ENCODE data around the gene HECTD2.
"Not testable (repeated sequence)": the region's sequence is repeated elsewhere in the genome, so short reads cannot be mapped to it uniquely, and the experiment has no call there.

Gene HECTD2

GRCh38 chr10:91409869-91410637 lies at the start of gene HECTD2:
Gene HECTD2 (plus strand): TSS chr10:91410344. CDS start chr10:91410439, 95 bp downstream.
- DNase-seq, result peak; percentile 61 to 77

- DNase-seq, result no peak
These were observed 49.7 kb upstream of the HECTD2 start for GRCh38 chr10:91360461-91360860.

- DNase-seq, result not testable (repeated sequence)
These were observed 44.6 kb upstream of the HECTD2 start for GRCh38 chr10:91365519-91365918.

- DNase-seq, result no peak
These were observed 43.4 kb upstream of the HECTD2 start for GRCh38 chr10:91366704-91367103.

GRCh38 chr10:91367127-91367531 lies 43.0 kb upstream of the HECTD2 start:
- no peak for DNase-seq

- no peak for DNase-seq
These were observed 42.6 kb upstream of the HECTD2 start for GRCh38 chr10:91367558-91367957.

GRCh38 chr10:91369978-91370589 lies 40.1 kb upstream of the HECTD2 start:
- not testable (repeated sequence) for DNase-seq

- DNase-seq, result no peak
These were observed 36.1 kb upstream of the HECTD2 start for GRCh38 chr10:91374052-91374451.

- DNase-seq, result no peak
These were observed 32.1 kb upstream of the HECTD2 start for GRCh38 chr10:91378061-91378460.

- DNase-seq, result no peak
These were observed 29.3 kb upstream of the HECTD2 start for GRCh38 chr10:91380873-91381256.

GRCh38 chr10:91381257-91381891 lies 28.8 kb upstream of the HECTD2 start:
- DNase-seq, result no peak

- no peak for DNase-seq
These were observed 24.6 kb upstream of the HECTD2 start for GRCh38 chr10:91385306-91386085.

- DNase-seq, result peak; percentile 40 to 81
These were observed 20.3 kb upstream of the HECTD2 start for GRCh38 chr10:91389636-91390512.

GRCh38 chr10:91390513-91390825 lies 19.7 kb upstream of the HECTD2 start:
- DNase-seq, result not testable (repeated sequence)

- no peak for DNase-seq
These were observed 18.2 kb upstream of the HECTD2 start for GRCh38 chr10:91391920-91392319.

GRCh38 chr10:91406322-91406721 lies 3.8 kb upstream of the HECTD2 start:
- DNase-seq, result no peak

GRCh38 chr10:91409069-91409868 lies 875 bp upstream of the HECTD2 start:
- peak; percentile 36 to 39 for DNase-seq

GRCh38 chr10:91410638-91411371 lies 661 bp downstream of the HECTD2 start:
- DNase-seq, result peak; percentile 64 to 66

- DNase-seq, result no peak
These were observed 1.5 kb downstream of the HECTD2 start for GRCh38 chr10:91411621-91412020.

- DNase-seq, result no peak
These were observed 2.4 kb downstream of the HECTD2 start for GRCh38 chr10:91412354-91413087.
